ENCODE data around the gene CST7. TPM values are rescaled to one million over a fixed set of nuclear protein-coding genes. Genes with fewer than 3 reads are reported as not detected.

CST7 gene
- polyA plus RNA-seq, 1 donor from 2014 or later = not detected

GRCh38 chr20:24987244-24987643 lies 38.2 kb downstream of the CST7 start:
- H3K9me3 ChIP-seq (ENCODE audit: low read length) = no peaks in the 10 kb centered on the region
- no peak overlapping the region for H3K4me2 ChIP-seq (ENCODE audit: low read length)
- no peaks in the 10 kb centered on the region for H3F3A ChIP-seq (ENCODE audit: insufficient read depth, low read length, poor library complexity, severe bottlenecking)
- H3K4me3 ChIP-seq (ENCODE audit: low read length) = no peak overlapping the region
- H3K36me3 ChIP-seq (ENCODE audit: insufficient read depth, low read length) = no peaks in the 10 kb centered on the region
- no peaks in the 10 kb centered on the region for H3K27me3 ChIP-seq (ENCODE audit: insufficient read depth, low read depth, low read length)
- TF ChIP-seq SMC3 (conservative IDR thresholded peaks at IDR 0.05; ENCODE audit: poor library complexity) (no peak), TAF1 (IDR thresholded peaks at IDR 0.05; ENCODE audit: low read depth) (no peak), RAD21 (conservative IDR thresholded peaks at IDR 0.05) (no peak), POLR2AphosphoS5 (IDR thresholded peaks at IDR 0.05) (no peak), REST (IDR thresholded peaks at IDR 0.05; ENCODE audit: borderline replicate concordance) (no peak), MXI1 (conservative IDR thresholded peaks at IDR 0.05; ENCODE audit: poor library complexity, severe bottlenecking) (no peak), CTCF (IDR thresholded peaks at IDR 0.05; ENCODE audit: poor library complexity, severe bottlenecking) (no peak), EZH2 (IDR thresholded peaks at IDR 0.05; ENCODE audit: borderline replicate concordance, insufficient read depth, low read length, poor library complexity, severe bottlenecking) (no peak), EP300 (conservative IDR thresholded peaks at IDR 0.05; ENCODE audit: poor library complexity, severe bottlenecking) (no peak)
- peaks cover 44% of the 10 kb centered on the region for H3K79me2 ChIP-seq (replicated peaks; ENCODE audit: insufficient read depth, low read length)
- no peak overlapping the region for H3K27ac ChIP-seq (ENCODE audit: low read length)
- no peaks in the 10 kb centered on the region for H3K9me2 ChIP-seq (ENCODE audit: insufficient read depth, low read length)
- H2AFZ ChIP-seq (ENCODE audit: low read depth, low read length) = no peak overlapping the region
- no peak overlapping the region for H3K9ac ChIP-seq (ENCODE audit: low read length)
- H4K20me1 ChIP-seq (ENCODE audit: insufficient read depth) = no peaks in the 10 kb centered on the region

DNA sequence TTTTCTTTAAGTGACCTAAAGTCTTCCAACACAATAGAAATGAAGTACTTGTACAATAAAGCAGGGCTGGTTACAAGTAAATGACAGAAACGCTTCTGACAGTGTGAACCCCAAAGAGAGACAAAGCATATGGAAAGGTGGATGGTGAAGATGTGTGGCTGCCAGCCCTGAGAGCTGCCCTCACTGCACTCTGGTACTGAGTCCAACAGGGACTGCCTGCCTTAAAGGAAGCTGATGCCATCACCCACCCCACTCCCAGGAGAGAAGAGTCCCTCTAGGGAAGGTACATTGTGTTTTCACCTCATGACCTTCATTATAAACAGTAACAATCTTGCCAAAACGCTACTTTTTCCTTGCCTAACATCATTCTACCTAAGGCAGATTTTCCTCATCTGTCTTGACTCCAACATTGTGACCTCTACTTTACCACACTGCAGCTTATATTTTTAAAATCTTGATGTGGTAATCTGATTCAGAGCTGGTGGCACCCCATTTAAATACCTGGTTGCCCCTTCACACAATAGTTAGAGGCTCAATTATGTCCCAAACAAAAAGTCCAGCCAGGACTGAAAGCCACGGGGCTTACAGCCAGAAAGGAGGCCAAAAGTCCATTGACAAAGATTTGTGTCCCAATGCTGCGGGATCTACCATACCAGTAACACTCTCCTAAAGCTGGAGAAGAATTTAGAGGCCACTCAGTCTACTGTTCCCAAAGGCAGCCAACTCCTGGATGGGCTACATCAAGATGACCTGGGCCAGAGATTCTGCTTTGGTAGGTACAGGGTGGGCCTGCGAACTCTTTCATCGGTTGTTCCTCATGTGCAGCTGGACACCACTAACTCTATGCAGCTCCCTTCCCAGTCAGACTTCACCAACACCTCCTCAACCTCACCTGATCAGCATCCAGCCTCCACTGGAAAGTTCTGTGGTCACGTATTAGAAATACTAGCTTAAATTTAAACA lies 39.1 kb downstream of the CST7 start:
- Histone ChIP-seq H3K4me3 (ENCODE audit: low read length) (no peak overlapping the region), H3K9me2 (ENCODE audit: insufficient read depth, low read length) (no peaks in the 10 kb centered on the region), H3K27me3 (ENCODE audit: insufficient read depth, low read depth, low read length) (no peaks in the 10 kb centered on the region), H3K4me2 (ENCODE audit: low read length) (no peak overlapping the region), H3K9ac (ENCODE audit: low read length) (no peak overlapping the region), H2AFZ (ENCODE audit: low read depth, low read length) (no peak overlapping the region), H3K9me3 (ENCODE audit: low read length) (no peaks in the 10 kb centered on the region), H4K20me1 (ENCODE audit: insufficient read depth) (no peaks in the 10 kb centered on the region), H3K79me2 (replicated peaks; ENCODE audit: insufficient read depth, low read length) (peaks cover 42% of the 10 kb centered on the region), H3K27ac (ENCODE audit: low read length) (no peak overlapping the region), H3F3A (ENCODE audit: insufficient read depth, low read length, poor library complexity, severe bottlenecking) (no peaks in the 10 kb centered on the region), H3K36me3 (ENCODE audit: insufficient read depth, low read length) (no peaks in the 10 kb centered on the region)
- TF ChIP-seq RAD21 (conservative IDR thresholded peaks at IDR 0.05) (no peak), REST (IDR thresholded peaks at IDR 0.05; ENCODE audit: borderline replicate concordance) (no peak), POLR2AphosphoS5 (IDR thresholded peaks at IDR 0.05) (no peak), SMC3 (conservative IDR thresholded peaks at IDR 0.05; ENCODE audit: poor library complexity) (no peak), EZH2 (IDR thresholded peaks at IDR 0.05; ENCODE audit: borderline replicate concordance, insufficient read depth, low read length, poor library complexity, severe bottlenecking) (no peak), EP300 (conservative IDR thresholded peaks at IDR 0.05; ENCODE audit: poor library complexity, severe bottlenecking) (no peak), CTCF (IDR thresholded peaks at IDR 0.05; ENCODE audit: poor library complexity, severe bottlenecking) (no peak), TAF1 (IDR thresholded peaks at IDR 0.05; ENCODE audit: low read depth) (no peak)
